ENCODE results near the gene SOX18. TPM values are rescaled to one million over a fixed set of nuclear protein-coding genes. Genes with fewer than 3 reads are reported as not detected.
A peak's percentile ranks its signal among the peaks of the same experiment; 100 is the strongest.

SOX18 gene
- total and polyA plus RNA-seq, 2 donors: 0.66 to 17.2 TPM

GRCh38 chr20:64035066-64035932 lies 14.1 kb downstream of the SOX18 start:
- Histone ChIP-seq H3K27me3 (ENCODE audit: control insufficient read depth in 2 of 2, insufficient read depth in 1 of 2, low read length in 1 of 2) (peaks cover 11 to 39% of the 10 kb centered on the region in 2 donors), H3K4me3 (ENCODE audit: low read length in 2 of 2) (no peak overlapping the region), H3K4me1 (ENCODE audit: control insufficient read depth in 2 of 2, insufficient read depth in 2 of 2, low read length in 2 of 2) (peaks cover 10 to 54% of the 10 kb centered on the region in 2 donors), H3K36me3 (ENCODE audit: control insufficient read depth in 2 of 2, insufficient read depth in 2 of 2, low read length in 1 of 2) (peaks cover 39 to 41% of the 10 kb centered on the region in 2 donors), H3K27ac (ENCODE audit: low read depth in 1 of 2, low read length in 1 of 2) (peak overlapping the region in 1 of 2 donors; percentile 55), H3K9me3 (ENCODE audit: control insufficient read depth in 2 of 2, insufficient read depth in 1 of 2, low read length in 1 of 2) (peaks cover 0 to 8% of the 10 kb centered on the region in 2 donors)
- no peak for DNase-seq (ENCODE audit: low read depth in 6 of 9, low spot score in 9 of 9)
- WGBS: 78% methylated on average over 17 of the region's 17 CpGs

DNA sequence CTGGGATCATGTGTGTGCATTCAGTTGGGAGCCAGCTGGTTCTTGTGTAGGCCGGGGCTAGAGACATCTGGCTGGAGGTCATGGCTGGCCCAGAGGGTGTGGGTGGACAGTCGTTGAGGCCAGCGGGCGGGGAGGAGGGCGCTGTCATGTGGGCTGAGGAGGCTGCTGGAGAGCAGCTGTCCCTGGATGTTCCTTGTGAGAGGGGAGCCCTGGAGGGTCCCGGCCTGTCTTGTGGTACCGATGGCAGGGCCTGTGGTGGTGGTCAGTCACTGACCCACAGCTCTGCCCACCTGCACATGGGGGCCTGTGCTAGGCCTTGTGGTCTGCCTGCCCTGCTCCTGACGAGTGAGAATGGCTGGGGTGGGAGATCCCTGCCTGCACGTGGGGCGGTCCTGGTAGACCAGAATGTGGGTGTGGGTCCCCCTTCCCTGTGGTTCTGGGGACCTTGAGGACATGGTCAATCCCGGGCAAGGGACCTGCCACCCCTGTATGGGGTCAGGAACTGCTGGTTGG lies 15.4 kb downstream of the SOX18 start:
- 96% methylated on average over 11 of the region's 11 CpGs for WGBS
- peaks cover 51 to 54% of the 10 kb centered on the region in 2 donors for H3K36me3 ChIP-seq (ENCODE audit: control insufficient read depth in 2 of 2, insufficient read depth in 2 of 2, low read length in 1 of 2)
- no peak for DNase-seq (ENCODE audit: low read depth in 6 of 9, low spot score in 9 of 9)
- no peak overlapping the region for H3K4me3 ChIP-seq (ENCODE audit: low read length in 2 of 2)
- no peaks in the 10 kb centered on the region for H3K9me3 ChIP-seq (ENCODE audit: control insufficient read depth in 2 of 2, insufficient read depth in 1 of 2, low read length in 1 of 2)
- H3K4me1 ChIP-seq (ENCODE audit: control insufficient read depth in 2 of 2, insufficient read depth in 2 of 2, low read length in 2 of 2): peaks cover 0 to 42% of the 10 kb centered on the region in 2 donors
- peak overlapping the region in 1 of 2 donors; percentile 33 for H3K27ac ChIP-seq (ENCODE audit: low read depth in 1 of 2, low read length in 1 of 2)
- H3K27me3 ChIP-seq (ENCODE audit: control insufficient read depth in 2 of 2, insufficient read depth in 1 of 2, low read length in 1 of 2): peaks cover 11 to 26% of the 10 kb centered on the region in 2 donors

DNA sequence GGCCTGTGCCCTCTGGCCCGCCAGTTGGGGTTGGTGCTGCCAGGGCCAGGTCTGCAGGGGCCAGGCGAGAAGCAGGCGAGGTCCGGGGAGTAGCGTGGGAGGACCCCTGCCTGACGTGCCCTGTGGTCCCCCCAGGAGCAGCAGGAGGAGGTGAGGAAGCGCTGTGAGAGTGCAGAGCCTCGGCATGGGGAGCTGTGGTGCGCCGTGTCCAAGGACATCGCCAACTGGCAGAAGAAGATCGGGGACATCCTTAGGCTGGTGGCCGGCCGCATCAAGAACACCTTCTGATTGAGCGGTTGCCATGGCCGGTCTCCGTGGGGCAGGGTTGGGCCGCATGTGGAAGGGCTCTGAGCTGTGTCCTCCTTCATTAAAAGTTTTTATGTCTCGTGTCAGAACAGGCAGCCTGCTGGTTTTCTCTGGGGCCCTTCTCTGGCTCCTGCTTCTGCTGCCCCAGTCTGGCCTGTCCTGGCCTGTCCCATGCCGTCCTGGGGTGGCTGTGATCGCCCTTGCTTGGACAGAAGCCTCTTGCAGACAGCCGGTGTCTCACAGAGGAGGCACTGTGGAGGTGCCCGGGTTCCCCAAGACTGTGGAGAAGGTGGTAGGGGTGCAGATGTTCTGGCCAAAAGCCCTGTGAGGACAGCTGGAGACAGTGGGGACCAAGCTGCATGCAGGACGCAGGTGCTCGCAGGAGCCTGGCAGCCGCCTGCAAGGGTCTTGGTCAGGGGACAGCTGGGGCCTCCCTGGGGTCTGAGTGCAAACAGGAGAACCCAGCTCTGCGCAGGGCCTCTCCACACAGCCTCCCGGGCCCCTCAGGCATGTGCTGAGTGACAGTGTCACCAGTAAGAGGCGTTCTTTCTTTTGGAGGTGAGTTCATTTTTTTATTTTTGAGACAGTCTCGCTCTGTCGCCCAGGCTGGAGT lies 16.5 kb downstream of the SOX18 start:
- Histone ChIP-seq H3K4me1 (ENCODE audit: control insufficient read depth in 2 of 2, insufficient read depth in 2 of 2, low read length in 2 of 2) (peaks cover 0 to 40% of the 10 kb centered on the region in 2 donors), H3K27ac (ENCODE audit: low read depth in 1 of 2, low read length in 1 of 2) (no peak overlapping the region), H3K27me3 (ENCODE audit: control insufficient read depth in 2 of 2, insufficient read depth in 1 of 2, low read length in 1 of 2) (peaks cover 9 to 17% of the 10 kb centered on the region in 2 donors), H3K4me3 (ENCODE audit: low read length in 2 of 2) (no peak overlapping the region), H3K9me3 (ENCODE audit: control insufficient read depth in 2 of 2, insufficient read depth in 1 of 2, low read length in 1 of 2) (no peaks in the 10 kb centered on the region), H3K36me3 (ENCODE audit: control insufficient read depth in 2 of 2, insufficient read depth in 2 of 2, low read length in 1 of 2) (peaks cover 61 to 64% of the 10 kb centered on the region in 2 donors)
- 95% methylated on average over 31 of the region's 31 CpGs for WGBS
- no peak for DNase-seq (ENCODE audit: low read depth in 6 of 9, low spot score in 9 of 9)

DNA sequence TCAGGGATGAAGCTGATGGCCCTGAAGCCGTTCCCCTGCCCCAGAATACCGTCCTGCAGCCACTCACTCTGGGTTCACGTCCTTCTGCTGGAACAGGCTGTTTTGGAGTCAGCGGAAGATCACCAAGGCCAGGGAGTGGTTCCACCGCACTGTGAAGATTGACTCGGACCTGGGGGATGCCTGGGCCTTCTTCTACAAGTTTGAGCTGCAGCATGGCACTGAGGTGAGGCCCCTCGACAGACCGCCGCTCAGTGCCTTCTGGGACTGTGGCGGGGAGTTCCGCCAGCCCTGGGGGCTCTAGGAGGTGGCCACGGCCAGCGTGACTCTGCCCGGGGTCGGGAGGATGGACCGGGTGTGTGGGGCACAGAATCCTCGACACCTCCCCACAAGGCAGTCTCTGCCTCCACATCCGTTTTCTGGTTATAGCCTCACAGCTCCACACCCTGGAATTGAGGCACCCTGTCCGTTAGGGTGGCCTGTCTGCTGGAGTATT lies 17.6 kb downstream of the SOX18 start:
- Histone ChIP-seq H3K9me3 (ENCODE audit: control insufficient read depth in 2 of 2, insufficient read depth in 1 of 2, low read length in 1 of 2) (no peaks in the 10 kb centered on the region), H3K27me3 (ENCODE audit: control insufficient read depth in 2 of 2, insufficient read depth in 1 of 2, low read length in 1 of 2) (peaks cover 0 to 6% of the 10 kb centered on the region in 2 donors), H3K4me3 (ENCODE audit: low read length in 2 of 2) (no peak overlapping the region), H3K4me1 (ENCODE audit: control insufficient read depth in 2 of 2, insufficient read depth in 2 of 2, low read length in 2 of 2) (peaks cover 0 to 29% of the 10 kb centered on the region in 2 donors), H3K36me3 (ENCODE audit: control insufficient read depth in 2 of 2, insufficient read depth in 2 of 2, low read length in 1 of 2) (peaks cover 72 to 75% of the 10 kb centered on the region in 2 donors), H3K27ac (ENCODE audit: low read depth in 1 of 2, low read length in 1 of 2) (no peak overlapping the region)
- WGBS: 98% methylated on average over 19 of the region's 19 CpGs
- no peak for DNase-seq (ENCODE audit: low read depth in 6 of 9, low spot score in 9 of 9)

- Histone ChIP-seq H3K4me1 (ENCODE audit: control insufficient read depth in 2 of 2, insufficient read depth in 2 of 2, low read length in 2 of 2) (peaks cover 0 to 15% of the 10 kb centered on the region in 2 donors), H3K9me3 (ENCODE audit: control insufficient read depth in 2 of 2, insufficient read depth in 1 of 2, low read length in 1 of 2) (no peaks in the 10 kb centered on the region), H3K27ac (ENCODE audit: low read depth in 1 of 2, low read length in 1 of 2) (no peak overlapping the region), H3K36me3 (ENCODE audit: control insufficient read depth in 2 of 2, insufficient read depth in 2 of 2, low read length in 1 of 2) (peaks cover 80 to 88% of the 10 kb centered on the region in 2 donors), H3K27me3 (ENCODE audit: control insufficient read depth in 2 of 2, insufficient read depth in 1 of 2, low read length in 1 of 2) (no peaks in the 10 kb centered on the region), H3K4me3 (ENCODE audit: low read length in 2 of 2) (no peak overlapping the region)
- 98% methylated on average over 20 of the region's 20 CpGs for WGBS
- DNase-seq (ENCODE audit: low read depth in 6 of 9, low spot score in 9 of 9): no peak
Measured at GRCh38 chr20:64030371-64031134, 18.9 kb downstream of the SOX18 start.

DNA sequence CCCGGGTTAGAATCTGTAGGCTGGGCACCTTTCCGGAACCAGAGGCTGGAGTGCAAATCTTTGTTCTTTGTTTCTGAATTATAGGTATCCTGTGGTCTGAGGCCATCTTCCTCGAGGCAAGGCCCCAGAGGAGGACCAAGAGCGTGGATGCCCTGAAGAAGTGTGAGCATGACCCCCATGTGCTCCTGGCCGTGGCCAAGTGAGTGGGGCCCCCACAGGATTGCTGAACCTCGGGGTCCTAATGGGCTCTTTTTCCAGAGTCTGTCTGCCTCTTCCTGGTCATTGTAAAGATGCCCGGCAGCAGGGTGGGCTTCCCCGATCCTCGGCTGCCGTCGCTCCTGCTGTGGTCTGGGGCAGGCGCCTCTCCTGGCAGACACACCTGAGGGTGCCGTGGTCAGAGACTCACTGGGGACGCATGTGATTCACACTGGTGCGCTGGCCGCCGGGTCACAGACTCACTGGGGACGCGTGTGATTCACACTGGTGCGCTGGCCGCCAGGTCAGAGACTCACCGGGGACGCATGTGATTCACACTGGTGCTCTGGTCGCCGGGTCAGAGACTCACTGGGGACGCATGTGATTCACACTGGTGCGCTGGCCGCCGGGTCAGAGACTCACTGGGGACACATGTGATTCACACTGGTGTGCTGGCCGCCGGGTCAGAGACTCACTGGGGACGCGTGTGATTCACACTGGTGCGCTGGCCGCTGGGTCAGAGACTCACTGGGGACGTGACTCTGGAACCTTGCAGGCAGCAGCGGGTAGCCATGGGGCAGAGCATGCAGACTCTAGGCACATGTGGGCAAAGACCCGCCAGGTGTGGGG lies 19.9 kb downstream of the SOX18 start:
- Histone ChIP-seq H3K27me3 (ENCODE audit: control insufficient read depth in 2 of 2, insufficient read depth in 1 of 2, low read length in 1 of 2) (no peaks in the 10 kb centered on the region), H3K4me3 (ENCODE audit: low read length in 2 of 2) (no peak overlapping the region), H3K27ac (ENCODE audit: low read depth in 1 of 2, low read length in 1 of 2) (no peak overlapping the region), H3K9me3 (ENCODE audit: control insufficient read depth in 2 of 2, insufficient read depth in 1 of 2, low read length in 1 of 2) (no peaks in the 10 kb centered on the region), H3K36me3 (ENCODE audit: control insufficient read depth in 2 of 2, insufficient read depth in 2 of 2, low read length in 1 of 2) (peaks cover 84 to 96% of the 10 kb centered on the region in 2 donors), H3K4me1 (ENCODE audit: control insufficient read depth in 2 of 2, insufficient read depth in 2 of 2, low read length in 2 of 2) (peaks cover 0 to 7% of the 10 kb centered on the region in 2 donors)
- WGBS: 98% methylated on average over 38 of the region's 38 CpGs
- DNase-seq (ENCODE audit: low read depth in 6 of 9, low spot score in 9 of 9): no peak

- H3K27ac ChIP-seq (ENCODE audit: low read depth in 1 of 2, low read length in 1 of 2): no peak overlapping the region
- H3K9me3 ChIP-seq (ENCODE audit: control insufficient read depth in 2 of 2, insufficient read depth in 1 of 2, low read length in 1 of 2): peaks cover 0 to 3% of the 10 kb centered on the region in 2 donors
- H3K4me1 ChIP-seq (ENCODE audit: control insufficient read depth in 2 of 2, insufficient read depth in 2 of 2, low read length in 2 of 2): no peaks in the 10 kb centered on the region
- H3K36me3 ChIP-seq (ENCODE audit: control insufficient read depth in 2 of 2, insufficient read depth in 2 of 2, low read length in 1 of 2): peaks cover 86 to 98% of the 10 kb centered on the region in 2 donors
- H3K27me3 ChIP-seq (ENCODE audit: control insufficient read depth in 2 of 2, insufficient read depth in 1 of 2, low read length in 1 of 2): no peaks in the 10 kb centered on the region
- no peak overlapping the region for H3K4me3 ChIP-seq (ENCODE audit: low read length in 2 of 2)
- DNase-seq (ENCODE audit: low read depth in 6 of 9, low spot score in 9 of 9): no peak
- WGBS: 96% methylated on average over 24 of the region's 24 CpGs
Measured at GRCh38 chr20:64027981-64028685, 21.3 kb downstream of the SOX18 start.
